ENCODE data around the gene KMT2A. TPM values are rescaled to one million over a fixed set of nuclear protein-coding genes. Genes with fewer than 3 reads are reported as not detected.

Gene KMT2A
- total RNA-seq (100 to 1,000 TPM in 1 of 9 donors, 10 to 100 TPM in 8; 34.9 to 107 (median 48.8) TPM), polyA plus RNA-seq (10 to 100 TPM in 2 of 3 donors, 1 to 10 TPM in 1; 9.5 to 19.9 (median 18.4) TPM)
- long read RNA-seq, donor 1, partial matches to known transcripts: 0 of 1 reads
- long read RNA-seq, donor 1, other reads (novel, unspliced or antisense): 0 of 1 reads
- long read RNA-seq, donor 2, partial matches to known transcripts: 0 of 1 reads
- long read RNA-seq, donor 2, other reads (novel, unspliced or antisense): 0 of 1 reads
- long read RNA-seq, donor 3, partial matches to known transcripts: 0 of 1 reads
- long read RNA-seq, donor 3, other reads (novel, unspliced or antisense): 0 of 1 reads
- long read RNA-seq, donor 4, partial matches to known transcripts: 1 of 8 reads
- long read RNA-seq, donor 4, other reads (novel, unspliced or antisense): 7 of 8 reads
- long read RNA-seq, donor 5, partial matches to known transcripts: 1 of 8 reads
- long read RNA-seq, donor 5, other reads (novel, unspliced or antisense): 3 of 8 reads
- long read RNA-seq, donor 6, partial matches to known transcripts: 0 of 4 reads
- long read RNA-seq, donor 6, other reads (novel, unspliced or antisense): 4 of 4 reads
- long read RNA-seq, donor 7, partial matches to known transcripts: 0 of 1 reads
- long read RNA-seq, donor 7, other reads (novel, unspliced or antisense): 0 of 1 reads
- long read RNA-seq, donor 8, partial matches to known transcripts: 13 of 15 reads
- long read RNA-seq, donor 8, other reads (novel, unspliced or antisense): 0 of 15 reads
- long read RNA-seq, donor 9, partial matches to known transcripts: 0 of 2 reads
- long read RNA-seq, donor 9, other reads (novel, unspliced or antisense): 0 of 2 reads
- long read RNA-seq, donor 10, partial matches to known transcripts: 0 of 2 reads
- long read RNA-seq, donor 10, other reads (novel, unspliced or antisense): 0 of 2 reads

GRCh38 chr11:118435893-118436624, at the start of gene KMT2A:
Gene KMT2A (plus strand): TSS chr11:118436492. CDS start chr11:118436513, 21 bp downstream.
- Histone ChIP-seq H3K27ac (peak within 1 kb of the TSS; percentile 70 to 98 (median 83)), H3K27me3 (no peaks in the 10 kb centered on the region), H3K36me3 (replicated peaks in 1 of 2) (no peaks in the 10 kb centered on the region), H3K9me3 (replicated peaks in 1 of 3) (no peaks in the 10 kb centered on the region), H3K4me1 (replicated peaks in 1 of 2) (peaks cover 25 to 27% of the 10 kb centered on the region in 2 donors), H3K4me3 (peak within 1 kb of the TSS; percentile 62 to 89 (median 71))
- intact Hi-C loops (cut with DNase I): loop anchor here in 1 of 2 donors (5.0 kb wide), 1 partner anchor 34 kb away; the partner anchor contains the start of gene ATP5MG
- 0 to 3% (median 1%) methylated on average over 8 to 76 of the region's 83 CpGs for WGBS, 4 donors
- TF ChIP-seq POLR2A (IDR thresholded peaks at IDR 0.05) (peak; percentile 11 to 54), CTCF (IDR thresholded peaks at IDR 0.05) (peak in 4 of 6 experiments; percentile 72 to 100 (median 92))
- DNase-seq: peak; percentile 97 to 100 (median 98)

- Histone ChIP-seq H3K4me3 (no peak overlapping the region), H3K4me1 (replicated peaks in 1 of 2) (peaks cover 0 to 10% of the 10 kb centered on the region in 2 donors), H3K27me3 (no peaks in the 10 kb centered on the region), H3K36me3 (replicated peaks in 1 of 2) (peaks cover 0 to 54% of the 10 kb centered on the region in 2 donors), H3K27ac (no peak overlapping the region), H3K9me3 (replicated peaks in 1 of 3) (no peaks in the 10 kb centered on the region)
- DNase-seq: no peak
- intact Hi-C loops (cut with DNase I): loop anchor here (5.0 to 10.0 kb wide), 2 partner anchors 89 to 91 kb away; no protein-coding TSS in a partner anchor
- 90 to 95% (median 91%) methylated on average over 6 of the region's 6 CpGs for WGBS, 4 donors
- TF ChIP-seq POLR2A (IDR thresholded peaks at IDR 0.05): no peak
- TF ChIP-seq CTCF (IDR thresholded peaks at IDR 0.05): no peak
Observed at GRCh38 chr11:118396097-118396501, 40.2 kb upstream of the KMT2A start.

- DNase-seq: no peak
- intact Hi-C loops (cut with DNase I): loop anchor here (5.0 to 10.0 kb wide), 2 partner anchors 87 to 90 kb away; no protein-coding TSS in a partner anchor
- TF ChIP-seq POLR2A (IDR thresholded peaks at IDR 0.05): no peak
- no peak for TF ChIP-seq CTCF (IDR thresholded peaks at IDR 0.05)
- H3K9me3 ChIP-seq (replicated peaks in 1 of 3): no peaks in the 10 kb centered on the region
- no peaks in the 10 kb centered on the region for H3K27me3 ChIP-seq
- peaks cover 0 to 40% of the 10 kb centered on the region in 2 donors for H3K36me3 ChIP-seq (replicated peaks in 1 of 2)
- no peak overlapping the region for H3K4me3 ChIP-seq
- H3K4me1 ChIP-seq (replicated peaks in 1 of 2): peaks cover 2 to 12% of the 10 kb centered on the region in 2 donors
- no peak overlapping the region for H3K27ac ChIP-seq
Observed at GRCh38 chr11:118397448-118397847, 38.8 kb upstream of the KMT2A start.
